H1 (cell line): ENCODE data around the gene SEMA4D. TPM values are rescaled to one million over a fixed set of nuclear protein-coding genes. Genes with fewer than 3 reads are reported as not detected.
A peak's percentile ranks its signal among the peaks of the same experiment; 100 is the strongest.

Experiments used
- CTCF ChIA-PET: fragments of 300-600 bp; sonication (Branson Sonifier 250); formaldehyde crosslinking; loops from one replicate; lab custom pipeline; 2021; ENCODE audit not compliant: partially characterized antibody; lab: Charles Lee
- POLR2A ChIA-PET: fragments of 300-600 bp; sonication (Branson Sonifier 250); formaldehyde crosslinking; loops from one replicate; lab custom pipeline; 2021; ENCODE audit warnings: inconsistent platforms; ENCODE audit not compliant: partially characterized antibody; lab: Charles Lee
- DNase-seq, 2 experiments: peaks; one replicate each; pipeline versions ENCODE4 v3.0.0 to v3.0.0-alpha.2; 2010 to 2022; ENCODE audit warnings: low spot score in 2 of 2, low read depth in 1 of 2, mixed read lengths in 1 of 2
- FAIRE-seq: peaks from 2 replicates; lab custom pipeline; 2011; peaks lifted over from hg19 to GRCh38; lab: Jason Lieb, UNC
- H2AFZ ChIP-seq: 2 replicates; pipeline ENCODE4 v1.8.1; 2012; ENCODE audit warnings: low read length, inconsistent platforms
- H2AK5ac ChIP-seq: 2 replicates; pipeline ENCODE4 v1.6.1; 2013; ENCODE audit warnings: low read depth, low read length
- H2BK120ac ChIP-seq: replicated peaks from 2 replicates; pipeline ENCODE3; 2013; ENCODE audit warnings: low read depth, low read length, inconsistent platforms
- H2BK12ac ChIP-seq: 2 replicates; pipeline ENCODE4 v1.6.1; 2013; ENCODE audit warnings: low read depth, low read length
- H2BK15ac ChIP-seq: 2 replicates; pipeline ENCODE4 v1.6.1; 2013; ENCODE audit warnings: low read length
- H2BK20ac ChIP-seq: 2 replicates; pipeline ENCODE4 v1.6.1; 2013; ENCODE audit warnings: low read length
- H2BK5ac ChIP-seq: 2 replicates; pipeline ENCODE4 v1.6.1; 2013; ENCODE audit warnings: low read depth, low read length
- H3K14ac ChIP-seq: 2 replicates; pipeline ENCODE4 v1.6.1; 2013; ENCODE audit warnings: inconsistent platforms; ENCODE audit not compliant: insufficient read length
- H3K18ac ChIP-seq: 2 replicates; pipeline ENCODE4 v1.6.1; 2013; ENCODE audit warnings: low read length; ENCODE audit errors: extremely low read depth
- H3K23ac ChIP-seq: 2 replicates; pipeline ENCODE4 v1.6.1; 2013; ENCODE audit warnings: inconsistent platforms; ENCODE audit not compliant: insufficient read length
- H3K23me2 ChIP-seq: 2 replicates; pipeline ENCODE4 v1.6.1; 2013; ENCODE audit warnings: low read depth, low read length
- H3K27ac ChIP-seq: 2 replicates; pipeline ENCODE4 v1.6.1; 2011; ENCODE audit warnings: low read depth, low read length, inconsistent platforms
- H3K27me3 ChIP-seq, 4 experiments: replicated peaks in 1 of 4; 1 replicate in 1 of 4; 2 replicates in 3 of 4; pipeline versions ENCODE4 v1.6.1 to v1.8.1; 2011 to 2013; ENCODE audit warnings: low read length in 3 of 4, mild to moderate bottlenecking in 3 of 4, inconsistent platforms in 2 of 4, mixed read lengths in 2 of 4, moderate library complexity in 1 of 4; ENCODE audit not compliant: control insufficient read depth in 3 of 4, insufficient read depth in 3 of 4; ENCODE audit errors: extremely low read depth in 1 of 4
- H3K36me3 ChIP-seq, 4 experiments: 2 replicates each; pipeline versions ENCODE4 v1.6.1 to v1.8.1; 2011 to 2013; ENCODE audit warnings: mild to moderate bottlenecking in 4 of 4, low read length in 3 of 4, moderate library complexity in 2 of 4, control low read depth in 1 of 4, inconsistent platforms in 1 of 4; ENCODE audit not compliant: insufficient read depth in 4 of 4, control insufficient read depth in 2 of 4
- H3K4ac ChIP-seq: replicated peaks from 2 replicates; pipeline ENCODE3; 2013; ENCODE audit warnings: low read length, low read depth, mixed read lengths, inconsistent platforms; ENCODE audit not compliant: insufficient read length
- H3K4me1 ChIP-seq, 4 experiments: replicated peaks in 1 of 4; 1 replicate in 1 of 4; 2 replicates in 3 of 4; pipeline versions ENCODE4 v1.6.1 to v1.8.1; 2011 to 2013; ENCODE audit warnings: low read length in 3 of 4, inconsistent platforms in 2 of 4, mixed read lengths in 1 of 4; ENCODE audit not compliant: insufficient read depth in 4 of 4, control insufficient read depth in 3 of 4
- H3K4me2 ChIP-seq, 2 experiments: 2 replicates each; pipeline versions ENCODE4 v1.6.1 to v1.8.1; 2011 to 2013; ENCODE audit warnings: low read depth in 2 of 2, low read length in 2 of 2, control low read depth in 1 of 2, inconsistent platforms in 1 of 2, mild to moderate bottlenecking in 1 of 2; ENCODE audit not compliant: insufficient read depth in 1 of 2
- H3K4me3 ChIP-seq, 4 experiments: fragments of 200-600, 300-600 bp in 1 of 4; sonication (generic), shearing (Covaris generic), sonication (Bioruptor Twin) in 1 of 4; 2 replicates each; pipeline versions ENCODE4 v1.5.1 to v1.8.1; 2011 to 2016; ENCODE audit warnings: low read length in 4 of 4, low read depth in 3 of 4, control low read depth in 2 of 4, inconsistent platforms in 2 of 4, mild to moderate bottlenecking in 2 of 4, mixed read lengths in 1 of 4, moderate library complexity in 1 of 4; ENCODE audit not compliant: insufficient read depth in 2 of 4; ENCODE audit errors: extremely low read depth in 1 of 4
- H3K56ac ChIP-seq: replicated peaks from 2 replicates; pipeline ENCODE3; 2013; ENCODE audit warnings: low read depth, mild to moderate bottlenecking, mixed read lengths, low read length, inconsistent platforms; ENCODE audit not compliant: insufficient read length
- H3K79me1 ChIP-seq: 2 replicates; pipeline ENCODE4 v1.6.1; 2013; ENCODE audit warnings: low read depth, low read length, control low read depth
- H3K79me2 ChIP-seq, 2 experiments: 2 replicates each; pipeline versions ENCODE4 v1.6.1 to v1.8.1; 2012 to 2013; ENCODE audit warnings: low read length in 2 of 2, mild to moderate bottlenecking in 2 of 2, inconsistent platforms in 1 of 2; ENCODE audit not compliant: insufficient read depth in 2 of 2, control insufficient read depth in 1 of 2
- H3K9ac ChIP-seq, 4 experiments: replicated peaks in 1 of 4; 1 replicate in 1 of 4; 2 replicates in 3 of 4; pipeline versions ENCODE4 v1.6.1 to v1.8.1; 2011 to 2013; ENCODE audit warnings: low read depth in 3 of 4, low read length in 3 of 4, control low read depth in 2 of 4, mild to moderate bottlenecking in 2 of 4, moderate library complexity in 2 of 4, inconsistent platforms in 1 of 4; ENCODE audit errors: extremely low read depth in 1 of 4
- H3K9me3 ChIP-seq, 2 experiments: 2 replicates each; pipeline versions ENCODE4 v1.6.1 to v1.8.1; 2012 to 2013; ENCODE audit warnings: mild to moderate bottlenecking in 2 of 2, moderate library complexity in 2 of 2, control low read depth in 1 of 2, inconsistent platforms in 1 of 2, low read depth in 1 of 2, low read length in 1 of 2, mixed read lengths in 1 of 2; ENCODE audit not compliant: insufficient read depth in 2 of 2
- H4K20me1 ChIP-seq, 2 experiments: replicated peaks in 1 of 2; 2 replicates each; pipeline versions ENCODE3 to v1.8.1; 2011 to 2013; ENCODE audit warnings: inconsistent platforms in 2 of 2, low read length in 2 of 2, mild to moderate bottlenecking in 1 of 2; ENCODE audit not compliant: insufficient read depth in 2 of 2, control insufficient read depth in 1 of 2
- H4K5ac ChIP-seq: 2 replicates; pipeline ENCODE4 v1.6.1; 2013; ENCODE audit warnings: low read length, low read depth, mixed read lengths, inconsistent platforms; ENCODE audit not compliant: insufficient read length
- H4K8ac ChIP-seq: 2 replicates; pipeline ENCODE4 v1.8.0; 2013; ENCODE audit warnings: mild to moderate bottlenecking, moderate library complexity, low read length, inconsistent platforms; ENCODE audit not compliant: insufficient read depth; ENCODE audit errors: extremely low read depth
- H4K91ac ChIP-seq: replicated peaks from 2 replicates; pipeline ENCODE3; 2013; ENCODE audit warnings: low read length, mixed read lengths, inconsistent platforms; ENCODE audit not compliant: insufficient read length
- POLR2A ChIP-seq, 2 experiments: IDR thresholded peaks; 1 replicate in 1 of 2; 2 replicates in 1 of 2; pipeline ENCODE4 v1.6.1; 2011; ENCODE audit warnings: low read depth in 2 of 2, low read length in 2 of 2, mild to moderate bottlenecking in 2 of 2; ENCODE audit errors: control extremely low read depth in 1 of 2
- SP1 ChIP-seq: IDR thresholded peaks from 2 replicates; pipeline ENCODE4 v1.6.1; 2011; ENCODE audit warnings: low read depth, low read length
- WGBS, 2 experiments: shearing (Covaris generic) in 1 of 2; methylation state at CpG; one replicate each; pipeline versions ENCODE4 v1.1.6 to v1.1.7; 2013 to 2015; ENCODE audit warnings: low lambda C conversion rate in 2 of 2, mixed read lengths in 2 of 2, inconsistent platforms in 1 of 2, low coverage in 1 of 2, missing lambda C conversion rate in 1 of 2; ENCODE audit not compliant: insufficient replicate concordance in 2 of 2, insufficient coverage in 1 of 2, insufficient read length in 1 of 2; ENCODE audit errors: extremely low coverage in 1 of 2, missing lambda C conversion rate in 1 of 2; 5-methylcytosine and 5-hydroxymethylcytosine counted together
- polyA plus RNA-seq, 7 experiments: library from polyadenylated mRNA; depleted of rRNA in 3 of 7; stranded (reverse) in 5 of 7; unstranded in 2 of 7; fragments of >200 nt in 5 of 7; fragments of 200-250 nt in 2 of 7; gene quantifications; 1 replicate in 5 of 7; 2 replicates in 1 of 7; 4 replicates in 1 of 7; pipeline versions ENCODE4 v1.2.1 to v1.2.3, GENCODE V29; 2011 to 2013; ENCODE audit warnings: missing spikeins in 2 of 7, mixed read lengths in 2 of 7
- total RNA-seq: library from RNA; stranded (reverse); fragmentation: NEBNext Ultra II Directional; extraction: Animal tissue kit (Norgen Biotek cat#: 25700); gene quantifications from 2 replicates; pipeline ENCODE4 v1.2.1, GENCODE V29; 2021

SEMA4D gene
- total and polyA plus RNA-seq, 2 of the 8 experiments (the other 6 are each of a cell fraction or from before 2014, with no cell fraction given): 21.0 to 70.4 TPM

- H2AFZ ChIP-seq: no peak overlapping the region
- H2BK12ac ChIP-seq: no peak overlapping the region
- no peak overlapping the region for H3K23ac ChIP-seq
- FAIRE-seq (no peak), DNase-seq (no peak)
- no peak overlapping the region for H2BK15ac ChIP-seq
- H3K56ac ChIP-seq: no peak overlapping the region
- no peak overlapping the region for H4K8ac ChIP-seq
- H3K79me1 ChIP-seq: no peaks in the 10 kb centered on the region
- CTCF ChIA-PET: interaction anchor here (0.8 kb wide), 1 partner anchor 48 kb away, joined by 4 read pairs; no protein-coding TSS in a partner anchor
- no peaks in the 10 kb centered on the region for H3K79me2 ChIP-seq
- POLR2A ChIA-PET: interaction anchor here (0.5 to 2.6 kb wide), 6 partner anchors 10 to 356 kb away, joined by 3 to 12 read pairs (median 3); no protein-coding TSS in a partner anchor
- no peak overlapping the region for H4K5ac ChIP-seq
- H3K27ac ChIP-seq: no peak overlapping the region
- WGBS, 2 experiments: 90% methylated on average over 10 of the region's 10 CpGs; no CpG with 5 or more reads in 1 of the 2 experiments
- H3K36me3 ChIP-seq: peaks cover 23 to 42% (median 36%) of the 10 kb centered on the region in 4 experiments
- H3K9ac ChIP-seq: no peak overlapping the region
- no peak overlapping the region for H2AK5ac ChIP-seq
- no peak for TF ChIP-seq SP1
- 0 out of 3 replicates have a peak, but pooled peaks of 1 of the 2 experiments have one; percentile 12 for TF ChIP-seq POLR2A (IDR thresholded peaks at IDR 0.05; ENCODE audit: control extremely low read depth in 1 of 2, low read depth in 2 of 2, low read length in 2 of 2)
- H4K20me1 ChIP-seq: peaks cover 2 to 3% of the 10 kb centered on the region in 2 experiments
- H3K9me3 ChIP-seq: no peaks in the 10 kb centered on the region
- H2BK120ac ChIP-seq: no peak overlapping the region
- no peaks in the 10 kb centered on the region for H3K27me3 ChIP-seq
- H2BK5ac ChIP-seq: no peak overlapping the region; the same call in 1 of the 2 replicates
- no peak overlapping the region for H4K91ac ChIP-seq
- no peak overlapping the region for H2BK20ac ChIP-seq
- no peak overlapping the region for H3K4ac ChIP-seq
- no peak overlapping the region for H3K4me3 ChIP-seq
- no peak overlapping the region for H3K4me2 ChIP-seq
- no peaks in the 10 kb centered on the region for H3K4me1 ChIP-seq
- H3K14ac ChIP-seq: no peak overlapping the region
- H3K18ac ChIP-seq: no peak overlapping the region
- H3K23me2 ChIP-seq: no peaks in the 10 kb centered on the region
Measured at GRCh38 chr9:89362647-89363310, 135.1 kb downstream of the SEMA4D start.
